ENCODE data around the gene FBXW9.

GRCh38 chr19:12706332-12706718, 9.9 kb upstream of the FBXW9 start:
- TF ChIP-seq CTCF (IDR thresholded peaks at IDR 0.05), result no peak
- TF ChIP-seq POLR2A (IDR thresholded peaks at IDR 0.05), result no peak
